IMR-90 (cell line): ENCODE data around the gene FOCAD. TPM values are rescaled to one million over a fixed set of nuclear protein-coding genes. Genes with fewer than 3 reads are reported as not detected.

ENCODE experiments used
- ATAC-seq: fragments of 200-7000 bp; cut with Tn5 transposase; 2 replicates; pipeline ENCODE4 v1.9.1; 2020; ENCODE audit warnings: low read depth, mild to moderate bottlenecking, moderate library complexity
- BruUV-seq: library from RNA; stranded (reverse); fragments of 400-500 nt; replicated peaks from 2 replicates; lab custom pipeline; 2021; lab: Mats Ljungman, UMichigan
- CTCF ChIA-PET: fragments of 300-600 bp; formaldehyde crosslinking; extraction: SDS; loops from one replicate; lab custom pipeline; 2021; ENCODE audit warnings: antibody characterized with exemption; lab: Yijun Ruan, JAX
- POLR2A ChIA-PET: fragments of 300-600 bp; sonication (Branson Sonifier 250); formaldehyde crosslinking; loops from one replicate; lab custom pipeline; 2022; ENCODE audit warnings: antibody characterized with exemption; ENCODE audit not compliant: unreplicated experiment; lab: Charles Lee
- DNase-seq: peaks from one replicate; pipeline ENCODE4 v3.0.0; 2013
- H2AFZ ChIP-seq: replicated peaks from 2 replicates; pipeline ENCODE3; 2013; ENCODE audit warnings: low read length, mild to moderate bottlenecking; ENCODE audit not compliant: poor library complexity
- H2AK5ac ChIP-seq: 2 replicates; pipeline ENCODE4 v1.6.1; 2013; ENCODE audit warnings: low read depth, low read length, inconsistent platforms
- H2AK9ac ChIP-seq: replicated peaks from 2 replicates; pipeline ENCODE3; 2013; ENCODE audit warnings: mild to moderate bottlenecking, low read depth, low read length, moderate library complexity; ENCODE audit not compliant: poor library complexity
- H2BK120ac ChIP-seq: 2 replicates; pipeline ENCODE4 v1.6.1; 2013; ENCODE audit warnings: low read depth, low read length, inconsistent platforms
- H2BK15ac ChIP-seq: 3 replicates; pipeline ENCODE4 v1.6.1; 2013; ENCODE audit warnings: low read depth, low read length, inconsistent platforms
- H2BK20ac ChIP-seq: 2 replicates; pipeline ENCODE4 v1.6.1; 2013; ENCODE audit warnings: low read depth, mild to moderate bottlenecking, inconsistent platforms, low read length, moderate library complexity
- H2BK5ac ChIP-seq: 2 replicates; pipeline ENCODE4 v1.6.1; 2013; ENCODE audit warnings: mild to moderate bottlenecking, low read depth, low read length, inconsistent platforms; ENCODE audit not compliant: poor library complexity, severe bottlenecking
- H3K14ac ChIP-seq: replicated peaks from 2 replicates; pipeline ENCODE4 v1.6.1; 2013; ENCODE audit warnings: low read depth, low read length, inconsistent platforms
- H3K18ac ChIP-seq: 2 replicates; pipeline ENCODE4 v1.6.1; 2013; ENCODE audit warnings: low read depth, low read length, control low read depth
- H3K23ac ChIP-seq: 2 replicates; pipeline ENCODE4 v1.6.1; 2013; ENCODE audit warnings: low read depth, low read length, inconsistent platforms
- H3K27ac ChIP-seq: 2 replicates; pipeline ENCODE4 v1.5.1; 2013; ENCODE audit warnings: mild to moderate bottlenecking, control low read depth, low read length; ENCODE audit not compliant: insufficient read depth
- H3K27me3 ChIP-seq: 2 replicates; pipeline ENCODE4 v1.6.1; 2013; ENCODE audit warnings: low read length; ENCODE audit not compliant: control insufficient read depth, insufficient read depth
- H3K36me3 ChIP-seq: 2 replicates; pipeline ENCODE4 v1.6.1; 2013; ENCODE audit warnings: low read length, mixed read lengths; ENCODE audit not compliant: control insufficient read depth, insufficient read depth
- H3K4ac ChIP-seq: 2 replicates; pipeline ENCODE4 v1.6.1; 2013; ENCODE audit warnings: low read depth, low read length, inconsistent platforms
- H3K4me1 ChIP-seq: 2 replicates; pipeline ENCODE4 v1.6.1; 2013; ENCODE audit warnings: low read length, mixed read lengths; ENCODE audit not compliant: control insufficient read depth, insufficient read depth
- H3K4me2 ChIP-seq: 2 replicates; pipeline ENCODE4 v1.6.1; 2013; ENCODE audit warnings: low read depth, mild to moderate bottlenecking, control low read depth, low read length, moderate library complexity
- H3K4me3 ChIP-seq: 2 replicates; pipeline ENCODE4 v1.5.1; 2013; ENCODE audit warnings: low read depth, mild to moderate bottlenecking, control low read depth, low read length, moderate library complexity; ENCODE audit not compliant: insufficient read depth
- H3K56ac ChIP-seq: 2 replicates; pipeline ENCODE4 v1.6.1; 2013; ENCODE audit warnings: low read length, inconsistent platforms; ENCODE audit not compliant: insufficient read depth; ENCODE audit errors: extremely low read depth
- H3K79me1 ChIP-seq, 2 experiments: 2 replicates each; pipeline ENCODE4 v1.6.1; 2013; ENCODE audit warnings: low read length in 2 of 2, inconsistent platforms in 1 of 2, low read depth in 1 of 2
- H3K9ac ChIP-seq: 2 replicates; pipeline ENCODE4 v1.6.1; 2013; ENCODE audit warnings: low read depth, low read length, control low read depth
- H3K9me1 ChIP-seq: 2 replicates; pipeline ENCODE4 v1.6.1; 2013; ENCODE audit warnings: low read length, inconsistent platforms; ENCODE audit not compliant: insufficient read depth
- H3K9me3 ChIP-seq: 2 replicates; pipeline ENCODE4 v1.6.1; 2013; ENCODE audit warnings: low read length; ENCODE audit not compliant: control insufficient read depth, insufficient read depth
- H4K20me1 ChIP-seq: 2 replicates; pipeline ENCODE4 v1.6.1; 2013; ENCODE audit warnings: low read length, inconsistent platforms; ENCODE audit not compliant: insufficient read depth
- H4K5ac ChIP-seq: 2 replicates; pipeline ENCODE4 v1.6.1; 2013; ENCODE audit warnings: mild to moderate bottlenecking, low read depth, low read length, control low read depth
- H4K8ac ChIP-seq, 2 experiments: 2 replicates each; pipeline ENCODE4 v1.6.1; 2013; ENCODE audit warnings: low read depth in 2 of 2, low read length in 2 of 2, control low read depth in 1 of 2, inconsistent platforms in 1 of 2
- H4K91ac ChIP-seq: 2 replicates; pipeline ENCODE4 v1.6.1; 2013; ENCODE audit warnings: low read depth, low read length, inconsistent platforms; ENCODE audit not compliant: insufficient read depth
- BHLHE40 ChIP-seq: fragments of 150-350 bp; IDR thresholded peaks from 2 replicates; pipeline ENCODE4 v1.6.1; 2016; ENCODE audit warnings: mild to moderate bottlenecking, low read depth, low read length
- CEBPB ChIP-seq: IDR thresholded peaks from 2 replicates; pipeline ENCODE4 v1.6.1; 2012; ENCODE audit warnings: low read depth, low read length, improper control_type of control experiment
- CHD1 ChIP-seq: IDR thresholded peaks from 2 replicates; pipeline ENCODE4 v1.6.1; 2012; ENCODE audit warnings: low read depth, low read length, improper control_type of control experiment
- FOS ChIP-seq: fragments of 150-350 bp; IDR thresholded peaks from 2 replicates; pipeline ENCODE4 v1.6.1; 2016; ENCODE audit warnings: low read depth, low read length
- MAFK ChIP-seq: IDR thresholded peaks from 2 replicates; pipeline ENCODE4 v1.6.1; 2012; ENCODE audit warnings: low read depth, low read length, improper control_type of control experiment
- MAZ ChIP-seq: IDR thresholded peaks from 2 replicates; pipeline ENCODE4 v1.6.1; 2012; ENCODE audit warnings: low read depth, mild to moderate bottlenecking, low read length, improper control_type of control experiment, moderate library complexity, borderline replicate concordance
- MXI1 ChIP-seq: IDR thresholded peaks from 2 replicates; pipeline ENCODE4 v1.6.1; 2012; ENCODE audit warnings: low read depth, mild to moderate bottlenecking, low read length, moderate library complexity, borderline replicate concordance
- NFE2L2 ChIP-seq: fragments of 150-350 bp; IDR thresholded peaks from 2 replicates; pipeline ENCODE4 v1.6.1; 2016; ENCODE audit warnings: low read depth, mild to moderate bottlenecking, low read length
- POLR2A ChIP-seq: IDR thresholded peaks from 2 replicates; pipeline ENCODE4 v1.6.1; 2012; ENCODE audit warnings: mild to moderate bottlenecking, low read depth, low read length
- RAD21 ChIP-seq: IDR thresholded peaks from 2 replicates; pipeline ENCODE4 v1.6.1; 2012; ENCODE audit warnings: low read length, improper control_type of control experiment
- RCOR1 ChIP-seq: IDR thresholded peaks from 2 replicates; pipeline ENCODE4 v1.6.1; 2012; ENCODE audit warnings: mild to moderate bottlenecking, low read length, improper control_type of control experiment; ENCODE audit not compliant: insufficient replicate concordance
- RFX5 ChIP-seq: IDR thresholded peaks from 2 replicates; pipeline ENCODE4 v1.8.0; 2012; ENCODE audit warnings: low read depth, mild to moderate bottlenecking, low read length, moderate library complexity
- SMC3 ChIP-seq: fragments of 150-350 bp; IDR thresholded peaks from 2 replicates; pipeline ENCODE4 v1.6.1; 2016; ENCODE audit warnings: low read depth, mild to moderate bottlenecking, antibody characterized with exemption, low read length, moderate library complexity
- WGBS, 2 experiments: methylation state at CpG; one replicate each; pipeline versions ENCODE4 v1.1.5 to v1.1.7; 2013; ENCODE audit warnings: missing lambda C conversion rate in 2 of 2; ENCODE audit not compliant: insufficient read length in 1 of 2; ENCODE audit errors: extremely low coverage in 2 of 2; 5-methylcytosine and 5-hydroxymethylcytosine counted together
- dilution Hi-C: fragments of 300-500 bp; cut with HindIII; formaldehyde crosslinking; loops from one replicate; pipeline ENCODE4 v1.14.3; 2018; ENCODE audit warnings: low sequenced_read_pairs; ENCODE audit not compliant: unreplicated experiment
- in situ Hi-C: fragments of 300-500 bp; cut with MboI; formaldehyde crosslinking; loops from 3 replicates; pipeline ENCODE4 v1.14.3; 2019; ENCODE audit warnings: low sequenced_read_pairs, inconsistent platforms, mixed read lengths
- intact Hi-C: fragments of 100-400 bp; cut with micrococcal nuclease; formaldehyde crosslinking; loops from 2 replicates; pipeline ENCODE4 v1.10.0; 2022
- polyA plus RNA-seq, 3 experiments: library from polyadenylated mRNA; depleted of rRNA; stranded (reverse); fragments of >200 nt; gene quantifications; 2 replicates each; pipeline ENCODE4 v1.2.3, GENCODE V29; 2012; ENCODE audit warnings: low replicate concordance in 1 of 3
- total RNA-seq: library from RNA; depleted of rRNA; stranded (reverse); fragments of >200 nt; gene quantifications from 2 replicates; pipeline ENCODE4 v1.2.3, GENCODE V29; 2012
- TF ChIP-seq, protein P1 (sequence below): fragments of 150-350 bp; IDR thresholded peaks from 2 replicates; pipeline ENCODE4 v1.6.1; 2017; ENCODE audit warnings: mild to moderate bottlenecking, antibody characterized with exemption, low read length, low read depth
- TF ChIP-seq, protein P2 (sequence below): fragments of 150-350 bp; IDR thresholded peaks from 2 replicates; pipeline ENCODE4 v1.6.1; 2016; ENCODE audit warnings: low read depth, mild to moderate bottlenecking, low read length, moderate library complexity, borderline replicate concordance
- TF ChIP-seq, protein P3 (sequence below): conservative IDR thresholded peaks from 2 replicates; pipeline ENCODE4 v1.5.1; 2012; ENCODE audit warnings: mild to moderate bottlenecking, low read depth, low read length, improper control_type of control experiment

Gene FOCAD
- total and polyA plus RNA-seq, 2 of the 4 experiments (the other 2 are of a cell fraction), result 28.8 to 91.2 TPM

DNA sequence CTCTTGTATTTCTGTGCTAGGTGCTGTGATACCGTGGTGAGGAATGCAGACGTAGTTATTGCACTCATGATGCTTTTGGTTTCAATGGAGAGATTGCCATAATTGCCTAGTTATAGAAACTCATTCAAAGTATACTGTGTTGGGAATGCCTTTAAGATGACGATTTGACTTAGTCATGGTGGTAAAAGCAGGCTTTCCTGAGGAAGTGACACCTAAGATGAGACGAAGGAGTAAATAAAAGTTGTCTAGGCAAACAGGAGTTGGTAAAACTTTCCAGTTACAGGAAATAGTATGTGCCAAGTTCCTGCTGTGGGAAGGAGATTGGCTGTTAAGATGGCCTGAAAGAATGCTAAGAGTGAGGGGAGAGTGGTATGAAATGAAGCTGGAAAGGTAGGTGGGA is 48.1 kb downstream of the FOCAD start:
- no peak overlapping the region for H3K9ac ChIP-seq
- no peaks in the 10 kb centered on the region for H3K9me3 ChIP-seq
- H3K23ac ChIP-seq, result no peak overlapping the region
- H3K4ac ChIP-seq, result no peak overlapping the region
- H3K27ac ChIP-seq, result no peak overlapping the region
- dilution Hi-C loops (no loop called here), intact Hi-C loops (no loop called here), in situ Hi-C loops (no loop called here)
- no peak overlapping the region for H3K56ac ChIP-seq
- H4K5ac ChIP-seq, result no peak overlapping the region
- no peak overlapping the region for H3K4me3 ChIP-seq
- no peak overlapping the region for H2AFZ ChIP-seq
- no peaks in the 10 kb centered on the region; the same call in 1 of the 2 replicates for H3K36me3 ChIP-seq
- no TSS peak for BruUV-seq
- no peak overlapping the region for H2BK15ac ChIP-seq
- no peak overlapping the region for H3K4me2 ChIP-seq
- no peak overlapping the region for H4K91ac ChIP-seq
- H2AK9ac ChIP-seq, result no peak overlapping the region
- no peaks in the 10 kb centered on the region for H3K27me3 ChIP-seq
- TF ChIP-seq CEBPB (no peak), MXI1 (no peak), RCOR1 (no peak), FOS (no peak), SMC3 (no peak), BHLHE40 (no peak), NFE2L2 (no peak), MAFK (no peak), RAD21 (no peak), RFX5 (no peak), MAZ (no peak), POLR2A (no peak), CHD1 (no peak)
- TF ChIP-seq, protein P1, sequence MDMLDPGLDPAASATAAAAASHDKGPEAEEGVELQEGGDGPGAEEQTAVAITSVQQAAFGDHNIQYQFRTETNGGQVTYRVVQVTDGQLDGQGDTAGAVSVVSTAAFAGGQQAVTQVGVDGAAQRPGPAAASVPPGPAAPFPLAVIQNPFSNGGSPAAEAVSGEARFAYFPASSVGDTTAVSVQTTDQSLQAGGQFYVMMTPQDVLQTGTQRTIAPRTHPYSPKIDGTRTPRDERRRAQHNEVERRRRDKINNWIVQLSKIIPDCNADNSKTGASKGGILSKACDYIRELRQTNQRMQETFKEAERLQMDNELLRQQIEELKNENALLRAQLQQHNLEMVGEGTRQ, result no peak
- TF ChIP-seq, protein P2, sequence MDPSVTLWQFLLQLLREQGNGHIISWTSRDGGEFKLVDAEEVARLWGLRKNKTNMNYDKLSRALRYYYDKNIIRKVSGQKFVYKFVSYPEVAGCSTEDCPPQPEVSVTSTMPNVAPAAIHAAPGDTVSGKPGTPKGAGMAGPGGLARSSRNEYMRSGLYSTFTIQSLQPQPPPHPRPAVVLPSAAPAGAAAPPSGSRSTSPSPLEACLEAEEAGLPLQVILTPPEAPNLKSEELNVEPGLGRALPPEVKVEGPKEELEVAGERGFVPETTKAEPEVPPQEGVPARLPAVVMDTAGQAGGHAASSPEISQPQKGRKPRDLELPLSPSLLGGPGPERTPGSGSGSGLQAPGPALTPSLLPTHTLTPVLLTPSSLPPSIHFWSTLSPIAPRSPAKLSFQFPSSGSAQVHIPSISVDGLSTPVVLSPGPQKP, result no peak
- TF ChIP-seq, protein P3, sequence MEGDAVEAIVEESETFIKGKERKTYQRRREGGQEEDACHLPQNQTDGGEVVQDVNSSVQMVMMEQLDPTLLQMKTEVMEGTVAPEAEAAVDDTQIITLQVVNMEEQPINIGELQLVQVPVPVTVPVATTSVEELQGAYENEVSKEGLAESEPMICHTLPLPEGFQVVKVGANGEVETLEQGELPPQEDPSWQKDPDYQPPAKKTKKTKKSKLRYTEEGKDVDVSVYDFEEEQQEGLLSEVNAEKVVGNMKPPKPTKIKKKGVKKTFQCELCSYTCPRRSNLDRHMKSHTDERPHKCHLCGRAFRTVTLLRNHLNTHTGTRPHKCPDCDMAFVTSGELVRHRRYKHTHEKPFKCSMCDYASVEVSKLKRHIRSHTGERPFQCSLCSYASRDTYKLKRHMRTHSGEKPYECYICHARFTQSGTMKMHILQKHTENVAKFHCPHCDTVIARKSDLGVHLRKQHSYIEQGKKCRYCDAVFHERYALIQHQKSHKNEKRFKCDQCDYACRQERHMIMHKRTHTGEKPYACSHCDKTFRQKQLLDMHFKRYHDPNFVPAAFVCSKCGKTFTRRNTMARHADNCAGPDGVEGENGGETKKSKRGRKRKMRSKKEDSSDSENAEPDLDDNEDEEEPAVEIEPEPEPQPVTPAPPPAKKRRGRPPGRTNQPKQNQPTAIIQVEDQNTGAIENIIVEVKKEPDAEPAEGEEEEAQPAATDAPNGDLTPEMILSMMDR, result no peak
- no peak for ATAC-seq
- no peak overlapping the region for H2BK5ac ChIP-seq
- 45% methylated on average over 2 of the region's 4 CpGs; no CpG with 5 or more reads in 1 of the 2 experiments for WGBS, 2 experiments
- H2BK120ac ChIP-seq, result no peak overlapping the region
- H2AK5ac ChIP-seq, result no peak overlapping the region
- no peak overlapping the region for H3K14ac ChIP-seq
- H3K18ac ChIP-seq, result no peak overlapping the region
- DNase-seq, result peak; percentile 51
- H3K4me1 ChIP-seq, result no peaks in the 10 kb centered on the region; the same call in 1 of the 2 replicates
- no peak overlapping the region for H2BK20ac ChIP-seq
- ChIA-PET CTCF (no interaction called here), POLR2A (no interaction called here)
- no peak overlapping the region for H4K8ac ChIP-seq
- no peaks in the 10 kb centered on the region for H4K20me1 ChIP-seq
- H3K79me1 ChIP-seq, result peaks cover 4 to 12% of the 10 kb centered on the region in 2 experiments; a peak in 2 of 4 replicates
- H3K9me1 ChIP-seq, result 0 out of 2 replicates have a peak, but pooled peaks cover 2% of the 10 kb centered on the region
